Neuronal stem cell (in vitro differentiated cells): ENCODE data around the gene TRIM8.

ENCODE experiments used
- DNase-seq: peaks from one replicate; pipeline ENCODE4 v3.0.0-alpha.2; 2013; ENCODE audit warnings: low spot score
- H2AFZ ChIP-seq: one replicate; pipeline ENCODE4 v1.6.1; 2013; ENCODE audit warnings: mild to moderate bottlenecking, low read length, inconsistent platforms
- H2AK5ac ChIP-seq: 2 replicates; pipeline ENCODE4 v1.6.1; 2013; ENCODE audit warnings: low read depth, mild to moderate bottlenecking, inconsistent platforms, low read length, moderate library complexity, mixed read lengths
- H2BK120ac ChIP-seq: 2 replicates; pipeline ENCODE4 v1.6.1; 2013; ENCODE audit warnings: low read depth, mild to moderate bottlenecking, inconsistent platforms, low read length, moderate library complexity, mixed read lengths
- H2BK12ac ChIP-seq: one replicate; pipeline ENCODE4 v1.6.1; 2013; ENCODE audit warnings: low read length, inconsistent platforms
- H2BK15ac ChIP-seq: 2 replicates; pipeline ENCODE4 v1.6.1; 2013; ENCODE audit warnings: mild to moderate bottlenecking, low read length, inconsistent platforms, mixed read lengths
- H2BK5ac ChIP-seq: one replicate; pipeline ENCODE4 v1.6.1; 2013; ENCODE audit warnings: inconsistent platforms, mild to moderate bottlenecking, low read length, moderate library complexity
- H3K14ac ChIP-seq: one replicate; pipeline ENCODE4 v1.6.1; 2013; ENCODE audit warnings: low read length, inconsistent platforms
- H3K18ac ChIP-seq: 2 replicates; pipeline ENCODE4 v1.6.1; 2013; ENCODE audit warnings: low read length, inconsistent platforms
- H3K23ac ChIP-seq: 2 replicates; pipeline ENCODE4 v1.6.1; 2013; ENCODE audit warnings: low read depth, mild to moderate bottlenecking, mixed read lengths, low read length, inconsistent platforms; ENCODE audit not compliant: poor library complexity
- H3K27ac ChIP-seq: replicated peaks from 3 replicates; pipeline ENCODE4 v1.5.1; 2013; ENCODE audit warnings: low read length, inconsistent platforms
- H3K27me3 ChIP-seq, 3 experiments: 2 replicates each; pipeline ENCODE4 v1.6.1; 2013; ENCODE audit warnings: low read length in 3 of 3, mild to moderate bottlenecking in 2 of 3, inconsistent platforms in 1 of 3, low read depth in 1 of 3, mixed read lengths in 1 of 3, moderate library complexity in 1 of 3; ENCODE audit not compliant: control insufficient read depth in 3 of 3, insufficient read depth in 3 of 3
- H3K36me3 ChIP-seq, 2 donors: replicated peaks in 1 of 2; 2 replicates each; pipeline ENCODE4 v1.6.1; 2013; ENCODE audit warnings: low read length in 2 of 2; ENCODE audit not compliant: control insufficient read depth in 2 of 2, insufficient read depth in 2 of 2
- H3K4ac ChIP-seq: 2 replicates; pipeline ENCODE4 v1.6.1; 2013; ENCODE audit warnings: inconsistent platforms, mild to moderate bottlenecking, low read length, moderate library complexity
- H3K4me1 ChIP-seq, 2 donors: 1 replicate in 1 of 2; 2 replicates in 1 of 2; pipeline ENCODE4 v1.6.1; 2013; ENCODE audit warnings: low read length in 2 of 2, low read depth in 1 of 2; ENCODE audit not compliant: control insufficient read depth in 2 of 2, insufficient read depth in 1 of 2
- H3K4me2 ChIP-seq: one replicate; pipeline ENCODE4 v1.6.1; 2013; ENCODE audit warnings: mild to moderate bottlenecking, low read length, inconsistent platforms; ENCODE audit not compliant: insufficient read depth, poor library complexity, severe bottlenecking
- H3K4me3 ChIP-seq, 2 donors: 2 replicates each; pipeline ENCODE4 v1.5.1; 2013; ENCODE audit warnings: low read length in 2 of 2, mild to moderate bottlenecking in 2 of 2, inconsistent platforms in 1 of 2, moderate library complexity in 1 of 2
- H3K79me1 ChIP-seq: one replicate; pipeline ENCODE4 v1.6.1; 2013; ENCODE audit warnings: low read depth, mild to moderate bottlenecking, inconsistent platforms, low read length, moderate library complexity
- H3K9ac ChIP-seq: one replicate; pipeline ENCODE4 v1.6.1; 2013; ENCODE audit warnings: mild to moderate bottlenecking, low read depth, low read length, inconsistent platforms; ENCODE audit not compliant: poor library complexity
- H3K9me3 ChIP-seq, 2 donors: replicated peaks in 1 of 2; 2 replicates each; pipeline versions ENCODE3 to v1.6.1; 2013; ENCODE audit warnings: low read length in 2 of 2, mild to moderate bottlenecking in 2 of 2, inconsistent platforms in 1 of 2, low read depth in 1 of 2, mixed read lengths in 1 of 2, moderate library complexity in 1 of 2; ENCODE audit not compliant: control insufficient read depth in 2 of 2, insufficient read depth in 1 of 2
- H4K8ac ChIP-seq: one replicate; pipeline ENCODE4 v1.6.1; 2013; ENCODE audit warnings: low read depth, mild to moderate bottlenecking, inconsistent platforms, low read length, moderate library complexity
- H4K91ac ChIP-seq: one replicate; pipeline ENCODE4 v1.6.1; 2013; ENCODE audit warnings: low read length, low read depth, mild to moderate bottlenecking, inconsistent platforms; ENCODE audit not compliant: poor library complexity
- WGBS, 2 donors: extraction: QIAGEN DNeasy Blood & Tissue Kit; methylation state at CpG; one replicate each; pipeline ENCODE4 v1.1.7; 2013; ENCODE audit warnings: missing lambda C conversion rate in 2 of 2, mixed read lengths in 1 of 2; ENCODE audit not compliant: insufficient read length in 2 of 2, insufficient replicate concordance in 1 of 2; ENCODE audit errors: extremely low coverage in 2 of 2; 5-methylcytosine and 5-hydroxymethylcytosine counted together

TRIM8 gene

DNA sequence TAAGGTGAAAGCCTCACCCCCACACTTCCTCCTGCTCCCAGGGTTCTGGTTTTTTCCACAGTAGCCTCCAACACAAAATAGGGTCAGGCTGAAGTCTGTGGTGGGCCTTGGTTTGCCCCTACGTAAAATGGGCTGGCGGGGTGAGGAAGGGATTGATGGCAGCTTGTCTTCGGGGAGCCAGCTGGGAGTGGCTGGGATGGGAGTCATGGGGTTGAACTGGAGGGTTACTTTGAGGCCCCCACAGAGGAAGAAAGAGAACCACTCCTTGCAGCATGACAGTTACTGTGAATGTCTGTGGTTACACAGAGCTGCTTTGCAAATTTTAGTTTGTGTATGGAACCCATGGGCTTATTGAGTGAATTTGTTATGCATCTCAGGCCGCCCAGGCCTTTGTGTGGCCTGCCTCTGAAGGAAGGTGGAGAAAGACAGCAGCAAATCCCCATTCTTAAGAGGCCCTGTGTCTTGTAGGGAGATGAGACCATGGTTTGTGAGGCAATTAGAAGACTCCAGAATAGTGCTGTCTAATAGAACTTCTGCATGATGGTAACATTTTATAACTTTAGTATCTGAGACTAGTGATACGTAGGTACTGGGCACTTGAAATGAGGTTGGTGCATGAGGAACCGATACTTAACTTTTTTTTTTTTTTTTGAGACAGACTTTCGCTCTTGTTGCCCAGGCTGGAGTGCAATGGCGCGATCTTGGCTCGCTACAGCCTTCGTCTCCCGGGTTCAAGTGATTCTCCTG lies 8.1 kb downstream of the TRIM8 start:
- Histone ChIP-seq H2BK12ac (no peak overlapping the region), H3K14ac (no peak overlapping the region), H2BK15ac (no peak overlapping the region), H2AK5ac (no peak overlapping the region), H3K23ac (no peak overlapping the region), H2BK5ac (peak overlapping the region; percentile 10), H3K4me2 (no peak overlapping the region), H2AFZ (no peak overlapping the region), H3K27me3 (no peaks in the 10 kb centered on the region), H4K8ac (no peak overlapping the region), H3K9ac (no peak overlapping the region), H2BK120ac (no peak overlapping the region), H4K91ac (no peak overlapping the region), H3K4ac (no peak overlapping the region), H3K36me3 (peaks cover 22 to 85% of the 10 kb centered on the region in 2 donors), H3K27ac (no peak overlapping the region), H3K4me3 (no peak overlapping the region), H3K79me1 (peaks cover 25% of the 10 kb centered on the region), H3K9me3 (no peaks in the 10 kb centered on the region), H3K4me1 (peaks cover 39 to 46% of the 10 kb centered on the region in 2 donors), H3K18ac (no peak overlapping the region)
- DNase-seq = no peak
- WGBS, 2 donors = no CpG with 5 or more reads among the region's 12 CpGs

GRCh38 chr10:102653060-102653459 lies 8.8 kb downstream of the TRIM8 start:
- H3K27me3 ChIP-seq = no peaks in the 10 kb centered on the region

DNA sequence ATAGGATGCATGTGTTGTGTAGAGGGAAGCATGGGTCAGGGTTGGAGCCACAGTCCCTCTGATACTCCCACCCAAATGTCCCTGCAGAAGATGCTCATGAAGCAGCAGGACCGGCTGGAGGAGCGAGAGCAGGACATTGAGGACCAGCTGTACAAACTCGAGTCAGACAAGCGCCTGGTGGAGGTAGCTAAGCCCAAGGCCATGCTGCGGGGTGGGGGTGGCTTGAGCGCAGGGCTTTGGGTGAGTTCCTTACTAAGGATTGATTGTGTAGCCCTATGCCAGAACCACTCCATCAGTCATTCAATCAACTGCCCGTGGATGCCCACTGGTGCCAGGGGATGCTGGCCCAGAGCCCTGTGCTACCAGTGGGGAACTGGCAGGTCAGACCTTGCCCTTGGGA lies 10.3 kb downstream of the TRIM8 start:
- Histone ChIP-seq H2BK12ac (no peak overlapping the region), H3K4me1 (peaks cover 18 to 26% of the 10 kb centered on the region in 2 donors), H2AFZ (no peak overlapping the region), H3K23ac (no peak overlapping the region), H3K79me1 (peaks cover 20% of the 10 kb centered on the region), H2BK5ac (no peak overlapping the region), H3K4ac (no peak overlapping the region), H3K36me3 (peaks cover 24 to 90% of the 10 kb centered on the region in 2 donors), H2BK15ac (no peak overlapping the region), H3K9me3 (no peaks in the 10 kb centered on the region), H3K9ac (no peak overlapping the region), H4K91ac (no peak overlapping the region), H2AK5ac (no peak overlapping the region), H3K4me3 (no peak overlapping the region), H2BK120ac (no peak overlapping the region), H3K27ac (no peak overlapping the region), H3K4me2 (no peak overlapping the region), H3K14ac (no peak overlapping the region), H4K8ac (no peak overlapping the region), H3K18ac (no peak overlapping the region), H3K27me3 (no peaks in the 10 kb centered on the region)
- WGBS, 2 donors = no CpG with 5 or more reads among the region's 7 CpGs
- DNase-seq = no peak

More at GRCh38 chr10:102653060-102653459, 8.8 kb downstream of the TRIM8 start:
- H4K91ac ChIP-seq = no peak overlapping the region
- no peak overlapping the region for H4K8ac ChIP-seq
- H2AFZ ChIP-seq = no peak overlapping the region
- H2BK12ac ChIP-seq = no peak overlapping the region
- no peak overlapping the region for H2AK5ac ChIP-seq
- no peak overlapping the region for H2BK5ac ChIP-seq
- H3K4ac ChIP-seq = no peak overlapping the region
- H3K27ac ChIP-seq = no peak overlapping the region
- peaks cover 22% of the 10 kb centered on the region for H3K79me1 ChIP-seq
- no peaks in the 10 kb centered on the region for H3K9me3 ChIP-seq
- H3K14ac ChIP-seq = no peak overlapping the region
- H3K4me3 ChIP-seq = no peak overlapping the region
- DNase-seq = no peak
- WGBS, 2 donors = no CpG with 5 or more reads among the region's 1 CpG
- no peak overlapping the region for H3K4me2 ChIP-seq
- no peak overlapping the region for H3K18ac ChIP-seq
- H2BK15ac ChIP-seq = no peak overlapping the region
- no peak overlapping the region for H3K23ac ChIP-seq
- H3K9ac ChIP-seq = no peak overlapping the region
- H2BK120ac ChIP-seq = no peak overlapping the region
- H3K36me3 ChIP-seq = peaks cover 21 to 85% of the 10 kb centered on the region in 2 donors
- H3K4me1 ChIP-seq = peaks cover 32 to 39% of the 10 kb centered on the region in 2 donors

DNA sequence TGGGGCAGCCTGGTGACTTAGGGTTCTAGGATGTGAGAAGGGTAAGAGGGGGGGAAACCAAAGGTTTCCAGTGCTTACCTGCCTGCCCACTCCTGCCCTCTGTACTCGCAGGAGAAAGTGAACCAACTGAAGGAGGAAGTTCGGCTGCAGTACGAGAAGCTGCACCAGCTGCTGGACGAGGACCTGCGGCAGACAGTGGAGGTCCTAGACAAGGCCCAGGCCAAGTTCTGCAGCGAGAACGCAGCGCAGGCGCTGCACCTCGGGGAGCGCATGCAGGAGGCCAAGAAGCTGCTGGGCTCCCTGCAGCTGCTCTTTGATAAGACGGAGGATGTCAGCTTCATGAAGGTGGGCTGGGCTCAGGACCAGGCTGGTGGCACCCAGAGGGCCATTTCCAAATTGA lies 10.7 kb downstream of the TRIM8 start:
- no peak for DNase-seq
- no peak overlapping the region for H2AFZ ChIP-seq
- no peak overlapping the region for H3K27ac ChIP-seq
- H3K4ac ChIP-seq = peak overlapping the region; percentile 29
- no peak overlapping the region for H3K18ac ChIP-seq
- H3K23ac ChIP-seq = no peak overlapping the region
- H3K9ac ChIP-seq = no peak overlapping the region
- H2BK120ac ChIP-seq = no peak overlapping the region
- no peak overlapping the region for H4K8ac ChIP-seq
- H2BK15ac ChIP-seq = no peak overlapping the region
- H3K4me3 ChIP-seq = no peak overlapping the region
- H4K91ac ChIP-seq = no peak overlapping the region
- H2BK5ac ChIP-seq = no peak overlapping the region
- H3K9me3 ChIP-seq = no peaks in the 10 kb centered on the region
- no peak overlapping the region for H3K14ac ChIP-seq
- no CpG with 5 or more reads among the region's 12 CpGs for WGBS, 2 donors
- H3K79me1 ChIP-seq = peaks cover 20% of the 10 kb centered on the region
- peaks cover 24 to 90% of the 10 kb centered on the region in 2 donors for H3K36me3 ChIP-seq
- H3K4me1 ChIP-seq = peaks cover 14 to 24% of the 10 kb centered on the region in 2 donors
- no peaks in the 10 kb centered on the region for H3K27me3 ChIP-seq
- H2AK5ac ChIP-seq = no peak overlapping the region
- H2BK12ac ChIP-seq = no peak overlapping the region
- no peak overlapping the region for H3K4me2 ChIP-seq
